ENCODE results near the gene TROAP.

DNA sequence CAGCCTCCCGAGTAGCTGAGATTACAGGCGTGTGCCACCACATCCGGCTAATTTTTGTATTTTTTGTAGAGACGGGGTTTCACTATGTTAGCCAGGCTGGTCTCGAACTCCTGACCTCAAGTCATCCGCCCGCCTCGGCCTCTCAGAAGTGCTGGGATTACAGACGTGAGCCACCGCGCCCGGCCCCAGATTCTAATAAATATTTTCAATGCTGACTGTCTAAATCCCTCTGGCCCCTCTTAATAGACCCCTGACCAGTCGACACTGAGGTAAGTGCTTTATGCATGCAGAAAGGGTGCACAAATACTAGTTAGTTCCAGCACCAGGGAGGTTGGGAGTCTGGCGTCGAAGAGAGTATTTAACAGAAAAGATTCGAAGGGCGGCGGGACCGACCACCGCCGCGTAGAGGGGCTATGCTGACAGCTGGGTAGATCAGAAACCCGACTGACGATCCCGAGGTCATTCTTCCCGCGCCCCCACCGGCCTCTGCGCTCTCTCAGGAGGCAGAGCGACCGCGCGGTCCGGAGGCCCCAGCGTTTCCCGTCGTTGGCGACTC is 43.1 kb downstream of the TROAP start:
- TF ChIP-seq POLR2AphosphoS5 (IDR thresholded peaks at IDR 0.05; ENCODE audit: low read depth, low read length) (no peak), TAF1 (IDR thresholded peaks at IDR 0.05; ENCODE audit: borderline replicate concordance, insufficient read depth, low read length) (no peak), REST (IDR thresholded peaks at IDR 0.05; ENCODE audit: insufficient read depth in 1 of 2, low read depth in 2 of 2, low read length in 2 of 2) (no peak)

Data from PFSK-1 (cell line).